Measurements from ENCODE around the gene POFUT1. TPM values are rescaled to one million over a fixed set of nuclear protein-coding genes. Genes with fewer than 3 reads are reported as not detected.
A peak's percentile ranks its signal among the peaks of the same experiment; 100 is the strongest.

POFUT1 gene
- total and polyA plus RNA-seq, 9 of the 15 experiments (the other 6 are each of a cell fraction or from before 2014, with no cell fraction given) = 3.5 to 44.7 (median 23.5) TPM

GRCh38 chr20:32204205-32205109 is 3.2 kb upstream of the POFUT1 start:
- ChIA-PET POLR2A (interaction anchor here (0.7 to 2.5 kb wide), 11 partner anchors 8 to 350 kb away, joined by 3 to 6 read pairs (median 4); no protein-coding TSS in a partner anchor), CTCF (ENCODE audit: low intra/inter-chr PET ratio) (no interaction called here)
- 42% methylated on average over 4 of the region's 4 CpGs for WGBS (ENCODE audit: insufficient coverage, low coverage, missing lambda C conversion rate)
- ATAC-seq (no peak), FAIRE-seq (peak; percentile 69), DNase-seq (ENCODE audit: extremely low read depth in 1 of 4, low spot score in 3 of 4) (peak in 1 of 4 experiments; percentile 16)
- Histone ChIP-seq H3K79me2 (ENCODE audit: control insufficient read depth, insufficient read depth, low read length) (peaks cover 87% of the 10 kb centered on the region), H3K9me3 (replicated peaks; ENCODE audit: control insufficient read depth, insufficient read depth, low read depth, low read length) (no peaks in the 10 kb centered on the region), H2AFZ (ENCODE audit: low read depth, low read length) (no peak overlapping the region), H3K27me3 (ENCODE audit: control insufficient read depth in 2 of 2, insufficient read depth in 2 of 2, low read length in 2 of 2) (no peaks in the 10 kb centered on the region), H4K20me1 (replicated peaks; ENCODE audit: control insufficient read depth, insufficient read depth, low read length) (peaks cover 16% of the 10 kb centered on the region), H3K9ac (ENCODE audit: insufficient read depth in 1 of 2, low read depth in 2 of 2, low read length in 2 of 2) (peak overlapping the region; percentile 3 to 57; a peak in 3 of 4 replicates), H3K4me2 (ENCODE audit: insufficient read depth, low read length) (peak overlapping the region; percentile 98; the same call in 1 of the 2 replicates), H3K4me3 (no peak overlapping the region), H3K4me1 (replicated peaks in 1 of 2; ENCODE audit: control insufficient read depth in 2 of 2, insufficient read depth in 2 of 2, low read length in 2 of 2) (peaks cover 18 to 39% of the 10 kb centered on the region in 2 experiments), H3K9me1 (ENCODE audit: control insufficient read depth, insufficient read depth, low read length) (no peaks in the 10 kb centered on the region), H3K36me3 (ENCODE audit: control insufficient read depth, insufficient read depth, low read length) (peaks cover 68% of the 10 kb centered on the region), H3K27ac (ENCODE audit: extremely low read depth, low read depth, low read length) (peak overlapping the region; percentile 22; the same call in 1 of the 3 replicates)
- BruUV-seq (replicated peaks) = no TSS peak
- in situ Hi-C loops (cut with MboI) (no loop called here), intact Hi-C loops (cut with micrococcal nuclease) (loop anchor here (10.0 kb wide), 1 partner anchor 150 kb away; the partner anchor contains the start of gene ASXL1)
- TF ChIP-seq EP300 (IDR thresholded peaks at IDR 0.05; ENCODE audit: low read length) (no peak), ZNF395 (CRISPR knock-in tag; IDR thresholded peaks at IDR 0.05) (no peak), KLF13 (tag; IDR thresholded peaks at IDR 0.05; ENCODE audit: borderline replicate concordance, low read depth) (no peak), CTCFL (IDR thresholded peaks at IDR 0.05; ENCODE audit: borderline replicate concordance, insufficient read depth, low read depth, low read length, poor library complexity, severe bottlenecking) (no peak), EGR1 (conservative IDR thresholded peaks at IDR 0.05) (no peak), ZNF398 (CRISPR knock-in tag; IDR thresholded peaks at IDR 0.05) (no peak), ZNF347 (CRISPR knock-in tag; IDR thresholded peaks at IDR 0.05; ENCODE audit: low read depth) (no peak), ZNF780A (CRISPR knock-in tag; IDR thresholded peaks at IDR 0.05) (no peak), MYNN (IDR thresholded peaks at IDR 0.05) (no peak), MYNN (CRISPR knock-in tag; IDR thresholded peaks at IDR 0.05) (no peak), ZBTB5 (IDR thresholded peaks at IDR 0.05) (no peak)

All from K562 (cell line).